ENCODE data around the gene FGGY. TPM values are rescaled to one million over a fixed set of nuclear protein-coding genes. Genes with fewer than 3 reads are reported as not detected.
A peak's percentile ranks its signal among the peaks of the same experiment; 100 is the strongest.

Gene FGGY
- total RNA-seq, 1 donor from 2014 or later: 18.2 TPM

DNA sequence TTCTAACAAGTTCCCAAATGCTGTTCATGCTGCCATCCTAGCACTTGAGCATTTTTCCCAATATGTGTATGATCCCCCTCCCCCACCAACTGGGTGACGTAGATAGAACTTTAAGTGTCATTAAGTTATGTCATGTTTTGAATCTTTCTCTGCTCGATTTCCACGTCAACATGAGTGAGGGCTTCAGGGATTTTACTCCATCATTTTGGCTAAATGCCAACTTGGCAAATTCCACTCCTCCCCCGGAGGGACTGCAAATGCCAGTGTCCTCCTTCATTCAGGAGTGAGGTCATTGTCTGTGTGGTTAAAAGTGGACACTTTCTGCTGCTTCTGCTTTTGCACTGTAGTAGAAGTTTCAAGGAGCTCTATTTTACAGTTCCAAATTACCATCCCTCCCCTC, 201.7 kb downstream of the FGGY start:
- peaks cover 7% of the 10 kb centered on the region for H3K9me3 Mint-ChIP-seq (ENCODE audit: low read depth)
- TF ChIP-seq, protein P1, sequence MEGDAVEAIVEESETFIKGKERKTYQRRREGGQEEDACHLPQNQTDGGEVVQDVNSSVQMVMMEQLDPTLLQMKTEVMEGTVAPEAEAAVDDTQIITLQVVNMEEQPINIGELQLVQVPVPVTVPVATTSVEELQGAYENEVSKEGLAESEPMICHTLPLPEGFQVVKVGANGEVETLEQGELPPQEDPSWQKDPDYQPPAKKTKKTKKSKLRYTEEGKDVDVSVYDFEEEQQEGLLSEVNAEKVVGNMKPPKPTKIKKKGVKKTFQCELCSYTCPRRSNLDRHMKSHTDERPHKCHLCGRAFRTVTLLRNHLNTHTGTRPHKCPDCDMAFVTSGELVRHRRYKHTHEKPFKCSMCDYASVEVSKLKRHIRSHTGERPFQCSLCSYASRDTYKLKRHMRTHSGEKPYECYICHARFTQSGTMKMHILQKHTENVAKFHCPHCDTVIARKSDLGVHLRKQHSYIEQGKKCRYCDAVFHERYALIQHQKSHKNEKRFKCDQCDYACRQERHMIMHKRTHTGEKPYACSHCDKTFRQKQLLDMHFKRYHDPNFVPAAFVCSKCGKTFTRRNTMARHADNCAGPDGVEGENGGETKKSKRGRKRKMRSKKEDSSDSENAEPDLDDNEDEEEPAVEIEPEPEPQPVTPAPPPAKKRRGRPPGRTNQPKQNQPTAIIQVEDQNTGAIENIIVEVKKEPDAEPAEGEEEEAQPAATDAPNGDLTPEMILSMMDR (IDR thresholded peaks at IDR 0.05; ENCODE audit: unreplicated experiment): no peak
- H3K4me1 Mint-ChIP-seq (ENCODE audit: low read depth): peaks cover 14% of the 10 kb centered on the region
- no peak overlapping the region for H3K27ac Mint-ChIP-seq
- no peak overlapping the region for H3K4me3 Mint-ChIP-seq (ENCODE audit: low read depth)
- no peaks in the 10 kb centered on the region for H3K27me3 Mint-ChIP-seq
- DNase-seq (ENCODE audit: low spot score, unreplicated experiment): no peak
- peaks cover 3% of the 10 kb centered on the region for H3K36me3 Mint-ChIP-seq (ENCODE audit: insufficient read depth)

DNA sequence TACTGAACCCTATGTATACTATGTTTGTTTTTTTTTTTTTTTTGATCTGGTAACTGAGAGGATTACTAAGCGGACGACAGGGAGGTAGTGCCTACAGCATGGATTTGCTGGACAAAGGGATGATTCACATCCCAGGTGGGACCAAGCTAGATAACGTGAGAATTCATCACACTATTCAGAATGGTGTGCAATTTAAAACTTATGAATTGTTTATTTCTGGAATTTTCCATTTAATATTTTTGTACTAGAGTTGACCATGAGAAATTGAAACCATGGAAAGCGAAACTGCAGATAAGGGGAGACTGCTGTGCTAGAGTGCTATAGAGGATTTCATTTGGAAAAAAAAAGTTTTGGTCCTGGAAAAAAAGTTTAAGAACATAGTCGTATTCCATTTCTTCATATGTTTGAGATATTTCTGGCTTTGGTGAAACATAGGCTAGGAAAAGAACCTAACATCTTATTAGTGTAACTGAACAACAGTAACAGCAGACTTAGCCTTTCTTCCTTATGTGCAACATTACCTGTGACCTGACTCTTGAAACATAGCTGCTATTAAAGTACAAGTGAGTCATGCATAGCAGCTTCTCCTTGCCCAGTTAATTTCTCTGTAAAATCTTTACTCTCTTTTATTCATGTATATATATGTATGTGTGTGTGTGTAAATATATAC, 202.5 kb downstream of the FGGY start:
- Mint-ChIP-seq H3K27ac (no peak overlapping the region), H3K4me3 (ENCODE audit: low read depth) (no peak overlapping the region), H3K36me3 (ENCODE audit: insufficient read depth) (peaks cover 3% of the 10 kb centered on the region), H3K9me3 (ENCODE audit: low read depth) (peaks cover 7% of the 10 kb centered on the region), H3K4me1 (ENCODE audit: low read depth) (peaks cover 14% of the 10 kb centered on the region), H3K27me3 (no peaks in the 10 kb centered on the region)
- TF ChIP-seq, protein P1 (IDR thresholded peaks at IDR 0.05; ENCODE audit: unreplicated experiment): no peak
- no peak for DNase-seq (ENCODE audit: low spot score, unreplicated experiment)

DNA sequence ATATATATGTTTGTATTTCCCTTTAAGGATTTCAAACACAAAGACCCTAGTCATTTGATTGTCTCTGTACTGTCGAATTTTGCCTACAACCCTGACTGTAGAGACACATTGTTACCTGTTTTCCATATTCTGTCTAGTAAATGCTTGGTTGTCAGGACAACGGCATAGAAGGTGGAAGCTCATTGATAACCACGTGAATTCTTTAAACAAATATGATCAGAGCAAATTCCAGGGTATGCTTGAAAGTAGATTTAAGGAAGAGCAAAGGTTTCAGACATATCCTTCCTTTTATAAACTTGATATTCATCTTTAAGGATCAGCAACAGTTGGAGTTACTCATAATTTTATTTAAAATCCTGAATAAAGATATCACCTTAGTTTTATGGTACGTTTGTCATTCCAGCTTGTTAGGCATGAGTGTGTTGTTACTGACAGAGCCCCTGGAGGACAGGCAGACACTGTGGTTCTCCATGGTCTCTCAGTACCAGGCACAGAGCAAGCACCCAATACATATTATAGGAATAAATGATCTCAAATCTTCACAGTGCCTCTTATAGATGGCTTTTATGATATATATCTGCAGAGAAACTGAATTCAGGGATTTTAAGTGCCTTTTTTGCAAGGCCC, 203.2 kb downstream of the FGGY start:
- Mint-ChIP-seq H3K36me3 (ENCODE audit: insufficient read depth) (peaks cover 3% of the 10 kb centered on the region), H3K9me3 (ENCODE audit: low read depth) (peaks cover 7% of the 10 kb centered on the region), H3K27ac (peak overlapping the region; percentile 42), H3K27me3 (no peaks in the 10 kb centered on the region), H3K4me1 (ENCODE audit: low read depth) (peaks cover 14% of the 10 kb centered on the region), H3K4me3 (ENCODE audit: low read depth) (peak overlapping the region; percentile 41)
- no peak for DNase-seq (ENCODE audit: low spot score, unreplicated experiment)
- TF ChIP-seq, protein P1 (IDR thresholded peaks at IDR 0.05; ENCODE audit: unreplicated experiment): no peak

DNA sequence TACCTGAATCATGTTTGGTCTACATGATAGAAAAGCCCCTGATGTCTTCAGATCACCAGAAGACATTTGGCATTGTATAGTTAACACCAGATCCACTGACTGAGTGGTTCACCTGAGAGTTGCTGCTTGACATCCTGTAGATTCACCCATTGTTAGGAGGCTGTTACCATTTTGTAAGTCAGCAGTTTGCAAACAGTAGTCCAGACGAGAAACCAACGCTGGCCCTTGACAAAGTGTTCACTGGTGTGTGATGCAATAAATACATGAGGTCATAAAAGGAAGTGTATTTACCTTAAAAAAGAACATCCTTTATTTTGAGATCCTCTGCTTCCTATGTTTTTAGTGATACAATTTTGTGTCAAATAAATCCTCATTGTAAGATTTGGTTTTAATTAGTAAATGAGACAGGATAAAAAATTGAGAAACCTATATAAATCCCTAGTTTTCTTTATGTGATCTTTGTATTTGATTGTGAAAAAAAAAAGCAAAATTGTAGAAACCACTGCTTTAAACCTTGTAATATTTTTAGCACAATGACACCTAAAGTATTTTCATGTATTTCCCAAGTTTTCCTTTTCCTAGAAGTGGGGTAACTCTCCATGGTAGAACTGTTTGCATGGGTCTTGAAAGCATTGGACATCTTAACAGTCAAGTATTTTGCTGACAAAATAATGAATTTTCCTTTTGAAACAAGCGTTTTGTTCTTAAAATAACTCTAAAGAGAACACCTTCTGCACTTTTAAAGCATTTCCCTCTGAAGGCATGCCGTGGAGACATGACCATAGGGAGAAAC, 204.3 kb downstream of the FGGY start:
- no peak overlapping the region for H3K4me3 Mint-ChIP-seq (ENCODE audit: low read depth)
- H3K4me1 Mint-ChIP-seq (ENCODE audit: low read depth): peaks cover 15% of the 10 kb centered on the region
- H3K27ac Mint-ChIP-seq: no peak overlapping the region
- TF ChIP-seq, protein P1 (IDR thresholded peaks at IDR 0.05; ENCODE audit: unreplicated experiment): no peak
- no peaks in the 10 kb centered on the region for H3K36me3 Mint-ChIP-seq (ENCODE audit: insufficient read depth)
- H3K27me3 Mint-ChIP-seq: no peaks in the 10 kb centered on the region
- peaks cover under 1% of the 10 kb centered on the region for H3K9me3 Mint-ChIP-seq (ENCODE audit: low read depth)
- DNase-seq (ENCODE audit: low spot score, unreplicated experiment): no peak

DNA sequence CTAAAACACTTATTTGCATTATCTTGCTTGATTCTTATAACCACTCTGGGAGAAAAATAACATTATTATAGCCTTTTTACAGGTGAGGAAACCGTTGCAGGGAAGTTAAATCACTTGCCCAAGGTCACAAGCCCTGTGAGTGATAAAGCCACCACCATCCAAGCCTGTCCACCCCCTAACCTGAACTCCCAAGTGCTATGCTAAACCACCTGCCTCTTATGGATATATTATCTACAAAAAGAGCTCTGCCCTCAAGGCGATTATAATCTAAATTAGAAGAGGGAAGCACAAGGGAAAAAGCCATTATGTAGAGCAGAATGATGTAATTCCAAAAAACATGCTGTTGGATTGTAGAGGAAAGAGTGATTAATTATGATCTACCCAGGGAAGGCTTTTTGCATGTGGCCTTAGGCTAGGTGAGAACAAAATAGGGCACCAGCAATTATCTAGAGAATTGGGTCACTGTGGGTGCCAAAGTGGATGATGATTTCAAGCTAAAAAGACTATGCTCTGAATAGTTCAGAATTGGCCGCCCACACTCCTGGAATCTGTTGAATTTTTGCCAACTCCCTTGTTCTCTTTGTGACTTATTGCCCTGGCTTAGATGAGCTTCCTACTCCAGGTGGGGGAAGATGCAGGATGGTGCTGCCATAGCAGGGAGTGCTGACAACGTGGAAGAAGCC, 205.3 kb downstream of the FGGY start:
- Mint-ChIP-seq H3K4me3 (ENCODE audit: low read depth) (no peak overlapping the region), H3K27ac (no peak overlapping the region), H3K27me3 (no peaks in the 10 kb centered on the region), H3K36me3 (ENCODE audit: insufficient read depth) (no peaks in the 10 kb centered on the region), H3K9me3 (ENCODE audit: low read depth) (no peaks in the 10 kb centered on the region), H3K4me1 (ENCODE audit: low read depth) (peaks cover 17% of the 10 kb centered on the region)
- no peak for DNase-seq (ENCODE audit: low spot score, unreplicated experiment)
- TF ChIP-seq, protein P1 (IDR thresholded peaks at IDR 0.05; ENCODE audit: unreplicated experiment): no peak
